ENCODE measurements around the gene ZNF205.

DNA sequence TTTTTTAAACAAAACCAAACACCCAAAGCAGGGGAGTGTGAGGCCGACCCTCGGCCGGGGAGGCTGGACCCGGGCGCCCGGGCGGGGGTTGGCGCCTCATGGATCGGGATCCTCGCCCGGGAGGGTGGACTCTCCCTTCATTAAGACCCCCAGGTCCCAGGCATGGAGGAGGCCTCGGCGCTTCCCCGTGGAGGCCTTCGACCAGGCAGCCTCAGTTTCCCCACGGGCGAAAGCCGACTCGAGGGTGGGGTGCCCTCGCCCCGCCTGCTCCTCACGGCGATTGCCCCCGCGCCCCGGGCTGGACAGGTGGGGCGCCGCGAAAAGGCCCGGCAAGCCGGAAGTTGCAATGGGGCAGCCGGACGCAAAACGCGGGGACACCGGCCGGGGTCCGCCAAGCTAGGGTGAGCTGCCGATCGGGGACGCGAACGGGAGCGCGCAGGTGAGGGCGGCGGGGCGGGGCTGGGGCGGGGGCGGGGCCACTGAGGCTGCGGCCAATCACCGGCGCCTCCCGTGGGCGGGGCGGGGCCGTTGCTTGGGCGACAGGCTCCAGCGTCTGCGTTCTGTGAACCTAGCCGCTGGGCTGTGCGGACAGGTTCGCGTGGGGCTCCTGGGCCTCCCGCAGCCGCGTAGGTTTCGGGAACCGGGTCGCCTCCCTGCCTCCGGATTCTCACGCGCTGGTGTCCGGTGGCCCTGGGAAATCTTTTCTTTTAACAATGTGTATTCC lies 6.0 kb upstream of the ZNF205 start:
- TF ChIP-seq, protein P1, sequence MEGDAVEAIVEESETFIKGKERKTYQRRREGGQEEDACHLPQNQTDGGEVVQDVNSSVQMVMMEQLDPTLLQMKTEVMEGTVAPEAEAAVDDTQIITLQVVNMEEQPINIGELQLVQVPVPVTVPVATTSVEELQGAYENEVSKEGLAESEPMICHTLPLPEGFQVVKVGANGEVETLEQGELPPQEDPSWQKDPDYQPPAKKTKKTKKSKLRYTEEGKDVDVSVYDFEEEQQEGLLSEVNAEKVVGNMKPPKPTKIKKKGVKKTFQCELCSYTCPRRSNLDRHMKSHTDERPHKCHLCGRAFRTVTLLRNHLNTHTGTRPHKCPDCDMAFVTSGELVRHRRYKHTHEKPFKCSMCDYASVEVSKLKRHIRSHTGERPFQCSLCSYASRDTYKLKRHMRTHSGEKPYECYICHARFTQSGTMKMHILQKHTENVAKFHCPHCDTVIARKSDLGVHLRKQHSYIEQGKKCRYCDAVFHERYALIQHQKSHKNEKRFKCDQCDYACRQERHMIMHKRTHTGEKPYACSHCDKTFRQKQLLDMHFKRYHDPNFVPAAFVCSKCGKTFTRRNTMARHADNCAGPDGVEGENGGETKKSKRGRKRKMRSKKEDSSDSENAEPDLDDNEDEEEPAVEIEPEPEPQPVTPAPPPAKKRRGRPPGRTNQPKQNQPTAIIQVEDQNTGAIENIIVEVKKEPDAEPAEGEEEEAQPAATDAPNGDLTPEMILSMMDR (IDR thresholded peaks at IDR 0.05; ENCODE audit: control extremely low read depth in 1 of 3, insufficient read depth in 1 of 3, low read depth in 1 of 3, low read length in 3 of 3): no peak
- TF ChIP-seq, protein P2, sequence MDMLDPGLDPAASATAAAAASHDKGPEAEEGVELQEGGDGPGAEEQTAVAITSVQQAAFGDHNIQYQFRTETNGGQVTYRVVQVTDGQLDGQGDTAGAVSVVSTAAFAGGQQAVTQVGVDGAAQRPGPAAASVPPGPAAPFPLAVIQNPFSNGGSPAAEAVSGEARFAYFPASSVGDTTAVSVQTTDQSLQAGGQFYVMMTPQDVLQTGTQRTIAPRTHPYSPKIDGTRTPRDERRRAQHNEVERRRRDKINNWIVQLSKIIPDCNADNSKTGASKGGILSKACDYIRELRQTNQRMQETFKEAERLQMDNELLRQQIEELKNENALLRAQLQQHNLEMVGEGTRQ (IDR thresholded peaks at IDR 0.05; ENCODE audit: low read length): no peak
- TF ChIP-seq CHD2 (IDR thresholded peaks at IDR 0.05; ENCODE audit: low read length) (no peak), SIN3A (conservative IDR thresholded peaks at IDR 0.05 in 1 of 2, IDR thresholded peaks at IDR 0.05 in 1 of 2; ENCODE audit: low read depth in 1 of 2, low read length in 2 of 2) (peak in 1 of 2 experiments; percentile 73; a peak in 1 of 4 replicates)

All from H1 (cell line).